Thyroid gland (tissue), 4 donors: ENCODE results near the gene REM2. TPM values are rescaled to one million over a fixed set of nuclear protein-coding genes. Genes with fewer than 3 reads are reported as not detected.
"Not testable (repeated sequence)": the region's sequence is repeated elsewhere in the genome, so short reads cannot be mapped to it uniquely, and the experiment has no call there.

Experiments used
- DNase-seq, 2 donors: peaks; one replicate each; pipeline ENCODE4 v3.0.0-alpha.2; 2019
- H3K27ac ChIP-seq, 3 donors: fragments of 200-600 bp; sonication (generic); 1 replicate in 2 of 3; 2 replicates in 1 of 3; pipeline ENCODE4 v1.5.1; 2016 to 2019; ENCODE audit warnings: mild to moderate bottlenecking in 1 of 3, moderate library complexity in 1 of 3
- H3K27me3 ChIP-seq: fragments of 200-600 bp; sonication (generic); one replicate; pipeline ENCODE4 v1.5.1; 2019
- H3K36me3 ChIP-seq, 2 donors: fragments of 200-600 bp; sonication (generic); one replicate each; pipeline ENCODE4 v1.5.1; 2016 to 2019
- H3K4me1 ChIP-seq, 2 donors: fragments of 200-600 bp; sonication (generic); one replicate each; pipeline ENCODE4 v1.5.1; 2017 to 2019
- H3K4me3 ChIP-seq, 3 donors: fragments of 200-600 bp; sonication (generic); replicated peaks in 1 of 3; 1 replicate in 2 of 3; 2 replicates in 1 of 3; pipeline ENCODE4 v1.5.1; 2016; ENCODE audit warnings: mild to moderate bottlenecking in 1 of 3
- H3K9me3 ChIP-seq: fragments of 200-600 bp; sonication (generic); one replicate; pipeline ENCODE4 v1.5.1; 2017
- POLR2A ChIP-seq, 2 donors: fragments of 450-650 bp; IDR thresholded peaks; one replicate each; pipeline ENCODE4 v1.6.1; 2017; ENCODE audit warnings: antibody characterized with exemption in 2 of 2, mild to moderate bottlenecking in 2 of 2, moderate library complexity in 1 of 2
- WGBS, 2 donors: methylation state at CpG; one replicate each; pipeline ENCODE4 v1.1.5; 2017; 5-methylcytosine and 5-hydroxymethylcytosine counted together
- intact Hi-C: fragments of 100-400 bp; cut with DNase I; formaldehyde crosslinking; loops from one replicate; pipeline ENCODE4 v1.15.1; 2023
- total RNA-seq, 4 donors: library from RNA; depleted of rRNA; stranded (reverse); fragments of >200 nt; gene quantifications; one replicate each; pipeline ENCODE4 v1.2.3, GENCODE V29; 2016
- TF ChIP-seq, protein P1 (sequence below), 6 experiments: fragments of 200-600 bp in 3 of 6; fragments of 450-650 bp in 3 of 6; sonication (generic) in 3 of 6; IDR thresholded peaks; one replicate each; pipeline ENCODE4 v1.5.1; 2016 to 2019; ENCODE audit warnings: antibody characterized with exemption in 6 of 6, mild to moderate bottlenecking in 2 of 6, inconsistent platforms in 1 of 6, moderate library complexity in 1 of 6

Gene REM2
- total RNA-seq, 4 donors from 2014 or later: 0.54 to 1.2 (median 0.89) TPM; not detected in 1

DNA sequence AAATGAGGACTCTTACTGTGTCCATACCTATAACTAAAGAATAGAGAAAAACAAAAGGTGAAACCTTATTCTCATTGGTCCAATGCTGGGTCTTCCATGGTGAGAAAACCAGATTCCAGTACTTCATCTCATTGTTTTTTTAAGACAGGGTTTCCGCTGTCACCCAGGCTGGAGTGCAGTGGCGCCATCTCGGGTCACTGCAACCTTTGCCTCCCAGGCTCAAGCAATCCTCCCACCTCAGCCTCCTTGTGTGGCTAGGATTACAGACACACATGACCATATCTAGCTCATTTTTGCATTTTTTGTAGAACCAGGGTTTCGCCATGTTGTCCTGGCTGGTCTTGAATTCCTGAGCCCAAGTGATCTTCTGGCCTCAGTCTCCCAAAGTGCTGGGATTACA is 22.6 kb downstream of the REM2 start:
- Histone ChIP-seq H3K9me3 (no peaks in the 10 kb centered on the region), H3K27ac (no peak overlapping the region), H3K4me3 (no peak overlapping the region), H3K27me3 (no peaks in the 10 kb centered on the region), H3K36me3 (peaks cover 86 to 90% of the 10 kb centered on the region in 2 donors), H3K4me1 (no peaks in the 10 kb centered on the region)
- DNase-seq: no peak
- TF ChIP-seq POLR2A (IDR thresholded peaks at IDR 0.05): no peak
- TF ChIP-seq, protein P1, sequence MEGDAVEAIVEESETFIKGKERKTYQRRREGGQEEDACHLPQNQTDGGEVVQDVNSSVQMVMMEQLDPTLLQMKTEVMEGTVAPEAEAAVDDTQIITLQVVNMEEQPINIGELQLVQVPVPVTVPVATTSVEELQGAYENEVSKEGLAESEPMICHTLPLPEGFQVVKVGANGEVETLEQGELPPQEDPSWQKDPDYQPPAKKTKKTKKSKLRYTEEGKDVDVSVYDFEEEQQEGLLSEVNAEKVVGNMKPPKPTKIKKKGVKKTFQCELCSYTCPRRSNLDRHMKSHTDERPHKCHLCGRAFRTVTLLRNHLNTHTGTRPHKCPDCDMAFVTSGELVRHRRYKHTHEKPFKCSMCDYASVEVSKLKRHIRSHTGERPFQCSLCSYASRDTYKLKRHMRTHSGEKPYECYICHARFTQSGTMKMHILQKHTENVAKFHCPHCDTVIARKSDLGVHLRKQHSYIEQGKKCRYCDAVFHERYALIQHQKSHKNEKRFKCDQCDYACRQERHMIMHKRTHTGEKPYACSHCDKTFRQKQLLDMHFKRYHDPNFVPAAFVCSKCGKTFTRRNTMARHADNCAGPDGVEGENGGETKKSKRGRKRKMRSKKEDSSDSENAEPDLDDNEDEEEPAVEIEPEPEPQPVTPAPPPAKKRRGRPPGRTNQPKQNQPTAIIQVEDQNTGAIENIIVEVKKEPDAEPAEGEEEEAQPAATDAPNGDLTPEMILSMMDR (IDR thresholded peaks at IDR 0.05): no peak
- intact Hi-C loops: no loop called here
- 91 to 93% methylated on average over 4 of the region's 4 CpGs for WGBS, 2 donors

DNA sequence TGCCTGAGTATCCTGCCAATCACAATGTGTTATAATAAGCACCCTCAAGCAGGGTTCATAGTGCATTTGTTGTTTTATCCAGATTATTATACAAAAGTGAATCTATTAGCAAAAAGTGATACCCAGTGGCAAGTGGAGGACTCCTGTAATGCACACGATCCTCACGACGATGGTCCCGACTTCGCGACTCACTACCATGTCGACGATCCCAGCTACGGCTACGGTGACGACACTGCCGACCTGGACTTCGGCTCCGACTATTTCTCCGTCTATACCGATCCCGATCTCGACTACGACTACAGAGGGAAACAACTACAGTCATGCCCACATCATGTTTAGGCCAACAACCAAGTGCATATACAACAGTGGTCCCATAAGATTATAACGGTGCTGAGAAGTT is 23.1 kb downstream of the REM2 start:
- WGBS, 2 donors: 94 to 96% methylated on average over 20 of the region's 20 CpGs
- no peak for DNase-seq

DNA sequence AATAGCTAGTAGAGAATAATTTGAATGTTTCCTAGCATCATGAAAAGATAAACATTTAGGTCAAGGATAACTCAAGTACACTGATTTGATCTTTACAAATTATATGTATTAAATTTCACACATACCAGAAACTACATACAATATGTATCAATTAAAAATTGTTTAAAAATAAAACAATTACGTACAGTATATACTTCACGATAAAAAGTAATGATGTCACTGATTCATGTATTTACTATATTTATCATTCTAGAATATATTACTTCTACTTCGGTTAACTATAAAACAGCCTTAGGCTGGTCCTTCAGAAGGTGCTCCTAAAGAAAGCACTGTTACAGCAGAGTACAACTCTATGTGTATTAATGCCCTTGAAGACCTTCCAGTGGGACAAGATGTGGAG is 24.4 kb downstream of the REM2 start:
- intact Hi-C loops: no loop called here
- H3K4me1 ChIP-seq: no peaks in the 10 kb centered on the region
- DNase-seq: no peak
- peaks cover 69 to 74% of the 10 kb centered on the region in 2 donors for H3K36me3 ChIP-seq
- no peak overlapping the region for H3K27ac ChIP-seq
- no peaks in the 10 kb centered on the region for H3K27me3 ChIP-seq
- no peaks in the 10 kb centered on the region for H3K9me3 ChIP-seq
- H3K4me3 ChIP-seq: no peak overlapping the region
- WGBS, 2 donors: 96% methylated on average over 3 of the region's 3 CpGs
- TF ChIP-seq POLR2A (IDR thresholded peaks at IDR 0.05): no peak
- TF ChIP-seq, protein P1 (IDR thresholded peaks at IDR 0.05): no peak

More for the DNA sequence above, 23.1 kb downstream of the REM2 start:
- H3K36me3 ChIP-seq: peaks cover 81 to 85% of the 10 kb centered on the region in 2 donors
- no peaks in the 10 kb centered on the region for H3K9me3 ChIP-seq
- no peaks in the 10 kb centered on the region for H3K27me3 ChIP-seq
- H3K27ac ChIP-seq: no peak overlapping the region
- intact Hi-C loops: no loop called here
- no peak overlapping the region for H3K4me3 ChIP-seq
- TF ChIP-seq, protein P1 (IDR thresholded peaks at IDR 0.05): no peak
- TF ChIP-seq POLR2A (IDR thresholded peaks at IDR 0.05): no peak
- H3K4me1 ChIP-seq: no peaks in the 10 kb centered on the region

DNA sequence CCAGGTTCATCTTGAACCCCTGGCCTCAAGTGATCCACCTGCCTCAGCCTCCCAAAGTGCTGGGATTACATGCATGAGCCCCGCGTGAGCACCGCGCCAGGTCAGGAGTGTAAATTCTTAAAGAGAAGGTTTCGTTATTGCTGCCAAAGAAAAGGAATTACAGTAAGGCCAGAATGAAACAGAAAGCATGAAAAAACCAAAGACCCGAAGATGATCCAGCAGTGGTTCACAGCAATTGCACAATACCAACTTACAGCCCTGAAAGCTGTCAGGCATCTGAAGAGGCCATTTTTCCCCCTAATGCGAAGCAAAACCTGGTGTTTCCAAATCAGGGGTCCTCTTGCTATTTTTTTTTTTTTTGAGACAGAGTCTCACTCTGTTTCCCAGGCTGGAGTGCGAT is 25.6 kb downstream of the REM2 start:
- Histone ChIP-seq H3K27ac (no peak overlapping the region), H3K36me3 (peaks cover 60 to 65% of the 10 kb centered on the region in 2 donors), H3K27me3 (no peaks in the 10 kb centered on the region), H3K4me3 (no peak overlapping the region), H3K4me1 (no peaks in the 10 kb centered on the region), H3K9me3 (no peaks in the 10 kb centered on the region)
- no peak for DNase-seq
- intact Hi-C loops: no loop called here
- no peak for TF ChIP-seq POLR2A (IDR thresholded peaks at IDR 0.05)
- TF ChIP-seq, protein P1 (IDR thresholded peaks at IDR 0.05): no peak
- 92 to 95% methylated on average over 8 of the region's 8 CpGs for WGBS, 2 donors

DNA sequence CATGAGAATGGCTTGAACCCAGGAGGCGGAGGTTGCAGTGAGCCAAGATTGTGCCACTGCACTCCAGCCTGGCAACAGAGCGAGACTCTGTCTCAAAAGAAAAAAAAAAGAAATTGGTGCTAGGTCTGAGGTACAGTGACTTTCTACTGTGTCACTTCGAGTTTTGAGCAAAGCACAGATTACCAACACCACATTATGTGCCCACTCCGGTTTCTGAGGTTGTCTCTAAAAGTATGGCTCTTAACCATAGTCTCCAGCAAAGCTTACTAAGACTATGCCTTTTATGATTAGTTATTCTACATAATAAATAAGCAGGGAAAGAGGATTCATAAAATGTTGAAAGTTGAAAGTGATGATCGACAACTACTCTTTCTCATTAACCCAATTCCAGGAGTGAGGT is 27.9 kb downstream of the REM2 start:
- intact Hi-C loops: no loop called here
- TF ChIP-seq, protein P1 (IDR thresholded peaks at IDR 0.05): no peak
- no peak for TF ChIP-seq POLR2A (IDR thresholded peaks at IDR 0.05)
- 90 to 95% methylated on average over 5 of the region's 5 CpGs for WGBS, 2 donors
- no peaks in the 10 kb centered on the region for H3K4me1 ChIP-seq
- H3K4me3 ChIP-seq: no peak overlapping the region
- H3K9me3 ChIP-seq: no peaks in the 10 kb centered on the region
- H3K27me3 ChIP-seq: no peaks in the 10 kb centered on the region
- H3K27ac ChIP-seq: no peak overlapping the region
- DNase-seq: no peak
- peaks cover 37 to 41% of the 10 kb centered on the region in 2 donors for H3K36me3 ChIP-seq

DNA sequence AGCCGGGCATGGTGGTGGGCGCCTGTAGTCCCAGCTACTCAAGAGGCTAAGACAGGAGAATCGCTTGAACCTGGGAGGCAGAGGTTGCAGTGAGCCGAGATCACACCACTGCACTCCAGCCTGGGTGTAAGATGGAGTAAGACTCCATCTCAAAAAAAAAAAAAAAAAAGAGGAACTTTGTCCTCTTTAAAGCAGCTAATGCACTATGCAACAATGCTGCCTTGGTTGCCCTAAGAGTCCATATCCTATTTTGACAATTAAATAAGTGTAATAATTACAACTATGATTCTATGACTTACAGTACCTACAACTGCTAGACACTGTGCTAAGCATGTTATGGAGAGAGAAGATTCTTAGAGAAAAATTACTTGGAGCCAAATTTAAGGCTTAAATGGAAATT is 31.8 kb downstream of the REM2 start:
- DNase-seq, H3K27me3 ChIP-seq, H3K9me3 ChIP-seq, H3K27ac ChIP-seq, H3K36me3 ChIP-seq, intact Hi-C loops, H3K4me3 ChIP-seq: not testable (repeated sequence)
- WGBS, 2 donors: 92 to 96% methylated on average over 4 of the region's 4 CpGs
- peaks cover 18 to 22% of the 10 kb centered on the region in 2 donors for H3K4me1 ChIP-seq
